Measurements from ENCODE around the gene LRRFIP1.
"Not testable (repeated sequence)": the region's sequence is repeated elsewhere in the genome, so short reads cannot be mapped to it uniquely, and the experiment has no call there.

Gene LRRFIP1

DNA sequence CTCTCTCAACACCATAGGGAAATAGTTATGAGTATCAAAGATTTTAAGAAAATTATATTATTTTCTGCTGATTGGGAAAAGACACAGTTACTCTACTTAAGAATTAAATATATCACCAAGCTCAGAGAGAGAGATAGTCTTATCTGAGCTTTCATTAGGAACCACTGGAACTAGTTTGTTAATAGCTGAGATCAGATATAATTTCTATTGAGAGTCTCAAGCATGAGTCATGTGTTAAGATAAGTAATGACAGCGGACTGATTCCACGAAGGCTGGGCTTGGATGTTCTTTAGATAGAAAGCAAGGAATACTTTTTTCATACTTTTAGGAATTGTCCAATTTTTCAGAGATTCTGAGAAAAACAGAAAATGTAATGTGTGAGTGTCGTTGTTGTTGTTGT, 126.8 kb downstream of the LRRFIP1 start:
- peak; percentile 14 for DNase-seq

DNA sequence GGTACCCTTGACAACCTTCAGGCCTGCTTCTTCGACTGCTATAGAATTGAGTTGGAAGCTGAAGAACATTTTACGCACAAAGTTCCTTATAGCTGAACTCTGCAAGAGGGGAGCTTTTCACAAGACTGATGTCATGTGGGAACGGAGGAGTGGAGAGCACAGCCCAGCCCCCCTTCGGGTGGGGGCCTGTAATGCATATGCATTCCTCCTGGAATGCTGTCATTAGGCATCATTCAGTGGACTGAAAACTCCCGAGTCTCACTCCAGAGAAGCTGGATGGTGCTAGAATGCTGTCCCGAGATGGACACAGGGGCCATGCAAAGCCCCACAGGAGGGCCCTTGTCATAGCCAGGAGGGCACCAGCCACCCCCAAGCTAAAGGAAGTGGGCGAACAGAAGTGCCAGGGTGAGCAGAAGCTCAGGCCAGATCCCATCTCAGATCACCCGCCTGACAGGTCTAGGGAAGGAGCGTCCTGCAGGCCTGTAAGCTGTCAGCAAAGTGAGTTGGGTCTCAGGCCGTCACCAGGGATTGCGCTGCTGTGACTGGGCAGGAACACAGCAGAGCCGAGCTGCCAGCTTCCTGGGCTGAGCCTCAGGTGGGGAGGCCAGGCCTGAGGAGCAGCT, 127.3 kb downstream of the LRRFIP1 start:
- no peak for DNase-seq

DNA sequence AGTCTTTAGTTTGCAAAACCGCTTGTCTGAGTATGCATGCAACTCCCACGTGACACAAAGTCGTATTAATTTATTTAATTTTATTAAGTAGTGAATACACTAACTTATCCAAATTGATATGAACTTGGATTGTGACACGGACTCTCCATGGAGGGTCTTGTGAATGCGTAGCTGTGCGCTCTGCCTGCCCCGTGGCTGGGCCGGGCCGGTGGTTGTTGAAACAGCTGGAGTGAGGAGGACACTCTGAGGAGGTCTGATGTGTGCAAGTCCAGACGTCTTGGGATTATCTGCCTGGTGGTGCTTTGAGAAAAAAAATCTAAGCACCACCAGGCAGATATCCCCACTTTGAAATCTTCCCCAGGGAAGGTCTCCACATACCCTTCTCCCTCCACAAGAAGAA, 130.2 kb downstream of the LRRFIP1 start:
- DNase-seq = no peak

- no peak for DNase-seq
These were observed 130.8 kb downstream of the LRRFIP1 start for GRCh38 chr2:237758185-237758584.

DNA sequence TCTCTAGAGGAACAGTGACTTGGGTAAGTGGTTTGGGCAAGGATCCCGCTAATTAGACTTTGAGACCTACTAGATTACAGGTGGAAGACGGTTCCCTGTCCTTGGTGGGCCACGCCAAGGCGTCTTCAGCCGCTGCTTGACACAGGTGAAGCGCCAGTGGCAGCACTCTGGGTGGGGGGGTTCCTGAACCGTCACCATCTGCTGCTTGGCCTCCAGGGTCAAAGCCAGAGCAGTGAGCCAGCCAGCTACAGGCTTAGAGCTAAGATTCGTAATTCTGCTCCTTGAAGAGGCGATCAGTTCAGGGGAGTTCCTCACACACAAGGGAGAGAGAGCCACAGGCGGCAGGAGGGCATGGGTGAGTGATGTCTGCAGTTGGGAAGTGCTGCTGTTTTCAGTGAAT, 131.8 kb downstream of the LRRFIP1 start:
- no peak for DNase-seq

DNA sequence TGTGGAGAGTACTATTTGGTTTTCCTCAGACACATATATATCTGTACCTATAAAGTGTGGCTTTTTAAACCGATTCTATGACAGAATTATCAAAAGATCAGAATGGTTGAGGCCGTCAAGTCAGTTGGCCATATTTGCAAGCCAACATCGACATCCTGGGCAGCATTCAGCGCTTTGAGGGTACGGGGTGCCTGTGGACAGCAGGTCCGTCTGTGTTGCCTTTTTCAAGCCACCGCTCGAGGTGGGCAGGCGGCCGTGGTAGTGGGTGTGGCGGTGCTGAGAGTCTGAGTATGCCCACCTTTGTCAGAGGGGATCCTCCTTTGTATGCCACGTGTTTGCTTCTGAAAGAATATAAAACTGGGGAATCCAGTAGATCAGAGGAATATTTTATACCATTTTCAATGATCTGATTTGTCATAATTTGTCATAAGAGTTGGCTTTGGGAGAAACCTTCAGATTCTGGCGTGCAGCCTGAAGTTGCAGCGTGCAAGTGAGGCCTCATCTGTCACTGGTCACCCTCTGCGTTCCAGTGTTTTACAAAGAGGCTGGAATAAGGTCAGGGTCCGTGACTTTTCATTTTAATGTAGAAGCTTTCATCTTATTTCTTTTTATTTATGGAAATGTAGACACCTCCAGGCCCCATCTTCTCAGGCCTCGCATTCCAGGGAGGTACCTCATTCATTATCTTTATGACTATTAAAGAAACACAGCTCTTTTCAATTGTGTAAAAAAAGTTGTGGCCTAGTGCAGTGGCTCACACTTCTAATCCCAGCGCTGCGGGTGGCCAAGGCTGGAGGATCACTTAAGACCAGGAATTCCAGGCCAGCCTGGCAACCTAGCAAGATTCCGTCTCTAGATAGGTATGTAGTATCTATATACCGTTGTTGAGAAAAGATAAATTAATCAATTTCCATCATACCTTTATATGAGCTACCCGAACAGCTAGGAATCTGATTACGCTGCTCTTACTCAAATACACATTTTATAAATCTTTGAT, 133.4 kb downstream of the LRRFIP1 start:
- no peak for DNase-seq

DNA sequence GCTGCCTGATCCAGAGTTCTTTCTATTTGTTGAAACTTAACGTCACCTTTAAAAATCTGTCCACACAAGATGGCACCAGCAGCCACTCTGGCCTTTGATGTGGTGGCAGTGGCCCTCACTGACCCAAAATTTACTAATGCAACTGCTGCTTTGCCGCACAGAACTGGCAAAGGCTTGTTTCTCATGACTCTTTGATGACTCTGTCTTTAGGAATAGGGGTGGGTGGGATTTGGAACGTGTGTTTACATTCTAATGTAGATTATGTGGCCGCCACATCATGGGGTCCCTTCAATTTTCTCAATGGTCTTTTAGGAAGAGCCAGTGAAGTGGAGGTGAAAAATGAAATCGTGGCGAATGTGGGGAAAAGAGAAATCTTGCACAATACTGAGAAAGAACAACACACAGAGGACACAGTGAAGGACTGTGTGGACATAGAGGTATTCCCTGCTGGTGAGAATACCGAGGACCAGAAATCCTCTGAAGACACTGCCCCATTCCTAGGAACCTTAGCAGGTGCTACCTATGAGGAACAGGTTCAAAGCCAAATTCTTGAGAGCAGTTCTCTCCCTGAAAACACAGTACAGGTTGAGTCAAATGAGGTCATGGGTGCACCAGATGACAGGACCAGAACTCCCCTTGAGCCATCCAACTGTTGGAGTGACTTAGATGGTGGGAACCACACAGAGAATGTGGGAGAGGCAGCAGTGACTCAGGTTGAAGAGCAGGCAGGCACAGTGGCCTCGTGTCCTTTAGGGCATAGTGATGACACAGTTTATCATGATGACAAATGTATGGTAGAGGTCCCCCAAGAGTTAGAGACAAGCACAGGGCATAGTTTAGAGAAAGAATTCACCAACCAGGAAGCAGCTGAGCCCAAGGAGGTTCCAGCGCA, 135.2 kb downstream of the LRRFIP1 start:
- not testable (repeated sequence) for DNase-seq

GRCh38 chr2:237763812-237764211, 136.4 kb downstream of the LRRFIP1 start:
- no peak for DNase-seq

DNA sequence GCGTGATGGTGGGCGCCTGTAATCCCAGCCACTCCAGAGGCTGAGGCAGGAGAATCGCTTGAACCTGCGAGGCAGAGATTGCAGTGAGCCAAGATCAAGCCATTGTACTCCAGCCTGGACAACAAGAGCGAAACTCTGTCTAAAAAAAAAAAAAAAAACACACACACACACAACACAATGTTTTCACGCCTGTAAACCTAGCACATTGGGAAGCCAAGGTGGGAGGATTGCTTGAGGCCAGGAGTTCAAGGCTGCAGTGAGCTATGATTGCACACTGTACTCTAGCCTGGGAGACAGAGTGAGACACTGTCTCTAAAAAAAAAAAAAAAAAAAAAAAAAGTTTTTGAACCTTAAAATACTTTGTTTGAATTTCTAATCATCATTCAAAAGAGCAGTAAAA, 137.7 kb downstream of the LRRFIP1 start:
- DNase-seq = not testable (repeated sequence)

- no peak for DNase-seq
These were observed 138.5 kb downstream of the LRRFIP1 start for GRCh38 chr2:237765875-237766274.

- DNase-seq = no peak
These were observed 139.0 kb downstream of the LRRFIP1 start for GRCh38 chr2:237766340-237766739.

DNA sequence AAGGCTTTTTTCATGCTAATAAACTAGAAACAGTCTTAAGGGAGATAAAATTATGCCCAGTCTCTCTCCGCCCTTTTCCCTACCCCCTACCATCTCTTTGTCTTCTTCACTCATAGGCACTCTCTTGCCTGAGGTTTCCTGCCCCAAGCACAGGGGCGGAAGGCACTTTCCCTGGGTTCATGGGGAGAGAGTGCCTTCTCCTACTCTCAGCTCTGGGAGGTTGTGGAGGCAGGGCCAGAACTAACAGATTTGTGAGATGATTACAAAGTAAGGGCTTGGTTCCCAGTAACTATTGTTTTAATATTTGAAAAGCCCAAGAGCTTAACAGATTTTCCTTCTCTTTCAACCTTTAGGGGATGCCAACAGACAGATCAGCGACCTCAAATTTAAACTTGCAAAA, 145.1 kb downstream of the LRRFIP1 start:
- no peak for DNase-seq

DNA sequence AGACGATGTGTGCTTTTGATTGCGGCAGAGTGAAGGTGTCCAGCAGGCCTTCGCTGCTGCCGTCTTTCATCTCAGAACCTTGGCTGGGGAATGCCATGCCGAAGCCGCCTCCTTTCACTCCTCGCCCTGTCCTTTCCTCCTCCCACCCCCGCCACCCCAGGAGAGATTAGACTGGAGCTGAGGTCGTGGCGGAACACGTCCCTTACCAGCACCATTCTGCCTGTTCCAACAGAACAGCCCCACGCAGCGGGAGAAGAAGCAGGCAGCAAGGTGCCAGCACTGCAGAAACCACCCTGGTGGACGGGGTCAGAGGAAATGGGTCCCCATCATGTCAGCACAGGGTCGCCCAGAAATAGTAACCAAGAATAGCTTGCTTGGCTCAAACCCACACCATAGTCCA, 146.4 kb downstream of the LRRFIP1 start:
- no peak for DNase-seq

GRCh38 chr2:237774811-237775553, 147.6 kb downstream of the LRRFIP1 start:
- DNase-seq = peak; percentile 69

GRCh38 chr2:237779521-237779920, 152.1 kb downstream of the LRRFIP1 start:
- DNase-seq = no peak

DNA sequence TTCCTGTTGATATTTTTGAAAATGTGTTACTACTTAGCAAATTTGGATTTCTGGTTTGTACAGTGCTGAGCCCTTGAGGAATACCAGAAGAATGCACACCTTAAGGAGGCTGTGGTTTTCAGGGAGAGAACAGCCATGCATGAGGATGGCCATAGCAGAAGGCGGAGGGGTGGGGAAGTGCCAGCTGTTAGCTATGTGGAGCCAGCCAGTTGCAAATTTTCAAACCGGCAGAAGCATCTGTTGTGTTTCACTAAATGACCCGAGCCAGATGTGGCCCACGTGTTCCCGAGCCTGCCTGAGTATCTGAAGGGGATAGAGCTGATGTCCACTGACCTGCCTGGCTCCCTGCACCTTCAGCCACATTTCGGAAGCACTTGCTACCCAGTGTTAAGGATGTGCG, 154.8 kb downstream of the LRRFIP1 start:
- DNase-seq = no peak

- not testable (repeated sequence) for DNase-seq
These were observed 156.3 kb downstream of the LRRFIP1 start for GRCh38 chr2:237783678-237784077.

DNA sequence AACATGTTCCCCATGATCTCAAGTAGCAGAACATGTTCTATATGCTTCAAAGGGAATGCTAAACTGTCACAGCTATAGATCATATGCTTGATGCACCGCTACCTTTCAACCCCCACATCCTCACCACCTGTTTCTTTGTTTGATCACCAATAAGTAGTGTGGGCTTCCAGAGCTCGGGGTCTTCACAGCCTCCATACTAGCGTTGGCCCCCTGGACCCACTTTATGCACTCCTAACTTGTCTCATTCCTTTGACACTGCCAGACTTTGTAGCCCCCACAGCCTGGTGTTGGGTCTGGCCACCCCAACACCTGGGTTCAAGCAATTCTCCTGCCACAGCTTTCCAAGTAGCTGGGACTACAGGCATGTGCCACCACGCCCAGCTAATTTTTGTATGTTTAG, 159.5 kb downstream of the LRRFIP1 start:
- no peak for DNase-seq

GRCh38 chr2:237790353-237790752, 163.0 kb downstream of the LRRFIP1 start:
- no peak for DNase-seq

DNA sequence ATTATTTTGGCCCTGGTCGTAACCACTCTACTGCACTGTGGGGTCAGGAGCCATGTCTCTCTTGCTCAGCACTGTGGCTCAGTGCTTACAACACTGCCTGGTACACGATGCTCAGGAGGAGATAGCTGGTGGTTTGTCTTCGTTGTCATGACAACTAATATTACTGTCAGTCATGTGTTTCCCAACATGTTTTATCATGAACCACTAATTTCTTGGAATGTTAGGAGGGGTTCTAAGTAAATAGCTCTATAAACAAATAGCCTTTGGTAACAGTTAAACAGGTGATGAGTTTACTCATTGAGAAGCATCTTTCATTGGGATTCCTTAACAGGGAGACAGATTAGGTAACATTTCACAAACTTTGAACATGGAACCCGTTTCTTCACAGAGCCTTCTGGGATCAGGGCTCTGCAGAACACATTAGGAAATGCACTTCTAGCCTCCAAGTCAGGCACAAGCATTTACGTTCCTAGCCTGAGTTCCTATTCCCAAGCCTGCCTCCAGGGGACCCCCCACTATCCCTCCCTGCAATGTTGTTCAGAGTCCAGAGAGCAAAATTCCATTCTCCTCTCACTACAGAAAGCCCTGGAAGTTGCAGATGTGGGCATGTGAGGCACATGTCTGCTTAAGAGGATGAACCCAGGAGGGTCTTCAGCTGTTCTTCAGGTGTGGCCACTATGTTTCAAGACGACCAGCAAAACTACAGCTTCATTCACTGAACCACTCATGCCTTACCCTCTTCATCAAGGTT, 164.8 kb downstream of the LRRFIP1 start:
- DNase-seq = peak; percentile 40

- no peak for DNase-seq
These were observed 169.9 kb downstream of the LRRFIP1 start for GRCh38 chr2:237797253-237797652.

All from hematopoietic multipotent progenitor cell treated with erythropoietin and hydrocortisone succinate and interleukin-3 and kit ligand, for 8 days (in vitro differentiated cells).